DND-41 (cell line): Measurements from ENCODE around the gene ZNF324.

ENCODE experiments used
- ATAC-seq: fragments of 200-7000 bp; cut with Tn5 transposase; 3 replicates; pipeline ENCODE4 v1.9.1; 2021; ENCODE audit warnings: low read depth; ENCODE audit not compliant: insufficient read depth
- DNase-seq: peaks from one replicate; pipeline ENCODE4 v3.0.0-alpha.2; 2020
- H2AFZ ChIP-seq: 2 replicates; pipeline ENCODE4 v1.6.0; 2012; ENCODE audit warnings: low read depth, low read length
- H3K27ac ChIP-seq: 2 replicates; pipeline ENCODE4 v1.5.1; 2012; ENCODE audit warnings: low read length, inconsistent platforms
- H3K27me3 ChIP-seq: fragments of 200-600 bp; sonication (generic); 2 replicates; pipeline ENCODE4 v1.6.0; 2012; ENCODE audit warnings: low read length, mild to moderate bottlenecking, inconsistent platforms; ENCODE audit not compliant: insufficient read depth, poor library complexity
- H3K36me3 ChIP-seq: 2 replicates; pipeline ENCODE4 v1.5.1; 2012; ENCODE audit warnings: low read length, inconsistent platforms; ENCODE audit not compliant: insufficient read depth
- H3K4me1 ChIP-seq: 2 replicates; pipeline ENCODE4 v1.5.1; 2012; ENCODE audit warnings: mild to moderate bottlenecking, low read length; ENCODE audit not compliant: insufficient read depth
- H3K4me2 ChIP-seq: 2 replicates; pipeline ENCODE4 v1.6.0; 2012; ENCODE audit warnings: mild to moderate bottlenecking, moderate library complexity, low read length, inconsistent platforms; ENCODE audit not compliant: insufficient read depth
- H3K4me3 ChIP-seq, 2 experiments: fragments of 200-600 bp in 1 of 2; shearing (Covaris generic) in 1 of 2; 2 replicates each; pipeline ENCODE4 v1.5.1; 2012 to 2016; ENCODE audit warnings: inconsistent platforms in 2 of 2, low read length in 2 of 2, mild to moderate bottlenecking in 2 of 2, low read depth in 1 of 2, moderate library complexity in 1 of 2
- H3K79me2 ChIP-seq: 2 replicates; pipeline ENCODE4 v1.6.0; 2012; ENCODE audit warnings: low read length, inconsistent platforms; ENCODE audit not compliant: insufficient read depth
- H3K9ac ChIP-seq: 2 replicates; pipeline ENCODE4 v1.6.0; 2012; ENCODE audit warnings: low read depth, mild to moderate bottlenecking, inconsistent platforms, low read length, moderate library complexity
- H3K9me3 ChIP-seq: 2 replicates; pipeline ENCODE4 v1.5.1; 2012; ENCODE audit warnings: low read length, moderate library complexity, mild to moderate bottlenecking, inconsistent platforms; ENCODE audit not compliant: insufficient read depth, severe bottlenecking
- H4K20me1 ChIP-seq: 2 replicates; pipeline ENCODE4 v1.6.0; 2012; ENCODE audit warnings: low read length; ENCODE audit not compliant: insufficient read depth
- CTCF ChIP-seq: IDR thresholded peaks from 2 replicates; pipeline ENCODE4 v1.5.1; 2012; ENCODE audit warnings: borderline replicate concordance, low read length, moderate library complexity, mild to moderate bottlenecking; ENCODE audit not compliant: poor library complexity, severe bottlenecking; ENCODE audit errors: extremely low read depth
- EZH2 ChIP-seq: IDR thresholded peaks from 3 replicates; pipeline ENCODE4 v1.6.1; 2012; ENCODE audit warnings: borderline replicate concordance, low read depth, mild to moderate bottlenecking, moderate library complexity, low read length, inconsistent platforms; ENCODE audit not compliant: severe bottlenecking

The ZNF324 gene

GRCh38 chr19:58471736-58472135 is 4.9 kb downstream of the ZNF324 start:
- no peak overlapping the region for H3K4me3 ChIP-seq

DNA sequence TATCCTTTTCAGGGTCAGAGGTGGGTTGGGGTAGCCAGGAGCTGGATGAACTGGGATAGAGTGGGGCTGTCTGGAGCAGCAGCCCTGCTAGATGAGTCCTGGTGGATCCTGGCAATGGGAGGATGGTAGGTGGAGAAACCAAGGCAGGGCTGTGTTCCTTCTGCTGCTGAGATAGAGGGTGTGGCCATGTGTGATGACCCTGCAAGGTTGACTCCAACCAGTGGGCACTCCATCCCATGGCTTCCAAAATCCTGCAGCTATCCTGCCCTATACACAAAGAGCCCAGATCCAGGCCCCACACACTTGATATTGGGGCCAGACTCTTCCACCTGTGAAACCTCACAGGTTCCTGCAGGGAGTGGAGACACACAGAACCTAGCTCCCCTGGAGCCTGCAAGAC is 6.9 kb downstream of the ZNF324 start:
- Histone ChIP-seq H4K20me1 (peaks cover 17% of the 10 kb centered on the region), H3K4me2 (no peak overlapping the region)

More at GRCh38 chr19:58471736-58472135, 4.9 kb downstream of the ZNF324 start:
- peaks cover 28% of the 10 kb centered on the region for H3K79me2 ChIP-seq
- H3K27me3 ChIP-seq, result no peaks in the 10 kb centered on the region
- peaks cover 30% of the 10 kb centered on the region for H4K20me1 ChIP-seq
- H3K4me1 ChIP-seq, result peaks cover 47% of the 10 kb centered on the region
- no peak overlapping the region for H2AFZ ChIP-seq
- ATAC-seq (no peak), DNase-seq (no peak)
- no peak overlapping the region for H3K9ac ChIP-seq
- H3K4me2 ChIP-seq, result no peak overlapping the region
- H3K27ac ChIP-seq, result no peak overlapping the region
- peaks cover 46% of the 10 kb centered on the region for H3K36me3 ChIP-seq
- no peaks in the 10 kb centered on the region for H3K9me3 ChIP-seq
- TF ChIP-seq EZH2 (no peak), CTCF (no peak)

DNA sequence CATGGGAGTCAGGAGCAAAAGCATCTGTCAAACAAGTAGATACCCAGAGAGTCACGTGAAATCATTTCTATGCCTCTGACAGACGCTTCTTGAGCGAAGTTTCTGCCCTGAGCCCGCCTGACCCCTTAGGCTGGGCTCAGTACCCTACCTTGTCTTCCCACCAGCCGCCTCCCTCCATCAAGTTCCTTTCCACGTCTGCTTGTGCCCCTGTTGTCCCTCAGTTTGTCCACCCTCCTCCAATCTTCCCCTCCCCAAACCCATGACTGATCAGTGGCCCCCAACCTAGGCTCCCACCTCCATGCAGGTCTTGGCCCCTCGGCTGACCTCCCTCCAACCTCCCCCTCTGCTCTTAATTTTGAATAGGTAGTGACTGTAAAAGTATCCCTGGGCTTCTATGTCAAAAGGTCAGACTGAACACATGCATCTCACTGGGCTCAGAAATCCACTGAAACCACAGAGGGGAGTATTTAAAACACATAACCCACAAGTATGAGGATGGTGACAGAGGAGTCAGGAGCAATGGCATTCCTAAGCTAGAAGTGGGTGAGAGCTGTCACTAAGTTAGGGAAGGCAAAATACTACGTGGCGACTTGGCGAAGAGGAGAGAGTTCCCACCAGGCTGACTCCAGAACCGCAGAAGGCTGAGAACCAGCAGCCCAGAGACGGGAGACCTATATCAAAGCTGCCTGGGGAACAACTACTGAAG is 7.6 kb downstream of the ZNF324 start:
- Histone ChIP-seq H3K36me3 (peaks cover 45% of the 10 kb centered on the region), H3K9ac (peak overlapping the region; percentile 94; the same call in 1 of the 2 replicates), H3K27ac (peak overlapping the region; percentile 92; the same call in 1 of the 2 replicates), H3K9me3 (no peaks in the 10 kb centered on the region), H3K4me2 (peak overlapping the region; percentile 96), H3K79me2 (peaks cover 10% of the 10 kb centered on the region), H3K4me3 (peak overlapping the region in 1 of 2 experiments; percentile 88; a peak in 2 of 4 replicates), H3K27me3 (no peaks in the 10 kb centered on the region), H3K4me1 (peaks cover 38% of the 10 kb centered on the region), H2AFZ (no peak overlapping the region), H4K20me1 (peaks cover 10% of the 10 kb centered on the region)
- no peak for TF ChIP-seq CTCF
- TF ChIP-seq EZH2, result no peak
- ATAC-seq (no peak), DNase-seq (no peak)

More for the DNA sequence above, 6.9 kb downstream of the ZNF324 start:
- ATAC-seq (no peak), DNase-seq (no peak)
- no peaks in the 10 kb centered on the region for H3K27me3 ChIP-seq
- H3K4me1 ChIP-seq, result peaks cover 44% of the 10 kb centered on the region
- H3K79me2 ChIP-seq, result peaks cover 17% of the 10 kb centered on the region
- H3K9me3 ChIP-seq, result no peaks in the 10 kb centered on the region
- no peak overlapping the region for H3K27ac ChIP-seq
- no peak overlapping the region for H3K9ac ChIP-seq
- H2AFZ ChIP-seq, result no peak overlapping the region
- H3K36me3 ChIP-seq, result peaks cover 46% of the 10 kb centered on the region
- no peak for TF ChIP-seq CTCF
- no peak for TF ChIP-seq EZH2
- H3K4me3 ChIP-seq, result no peak overlapping the region
